Measurements from ENCODE around the gene SLC25A24. TPM values are rescaled to one million over a fixed set of nuclear protein-coding genes. Genes with fewer than 3 reads are reported as not detected.
"Not testable (repeated sequence)": the region's sequence is repeated elsewhere in the genome, so short reads cannot be mapped to it uniquely, and the experiment has no call there.

Gene SLC25A24
- polyA plus RNA-seq, 1 donor: 37.9 TPM

- no peak for DNase-seq
Observed at GRCh38 chr1:108194051-108194450, 6.1 kb downstream of the SLC25A24 start.

- no peak for DNase-seq
Observed at GRCh38 chr1:108193333-108193732, 6.8 kb downstream of the SLC25A24 start.

GRCh38 chr1:108192581-108192980 lies 7.6 kb downstream of the SLC25A24 start:
- DNase-seq: no peak

GRCh38 chr1:108190686-108191416 lies 9.3 kb downstream of the SLC25A24 start:
- DNase-seq: no peak

GRCh38 chr1:108190001-108190634 lies 10.0 kb downstream of the SLC25A24 start:
- DNase-seq: no peak

- no peak for DNase-seq
Observed at GRCh38 chr1:108188801-108189200, 11.3 kb downstream of the SLC25A24 start.

- DNase-seq: no peak
Observed at GRCh38 chr1:108182959-108183700, 17.0 kb downstream of the SLC25A24 start.

GRCh38 chr1:108179018-108179417 lies 21.1 kb downstream of the SLC25A24 start:
- no peak for DNase-seq

GRCh38 chr1:108162409-108162808 lies 37.7 kb downstream of the SLC25A24 start:
- not testable (repeated sequence) for DNase-seq

- not testable (repeated sequence) for DNase-seq
Observed at GRCh38 chr1:108159951-108160350, 40.2 kb downstream of the SLC25A24 start.

GRCh38 chr1:108158893-108159453 lies 41.2 kb downstream of the SLC25A24 start:
- DNase-seq: no peak

GRCh38 chr1:108154314-108154713 lies 45.8 kb downstream of the SLC25A24 start:
- no peak for DNase-seq

GRCh38 chr1:108152782-108153222 lies 47.3 kb downstream of the SLC25A24 start:
- no peak for DNase-seq

GRCh38 chr1:108151548-108151947 lies 48.6 kb downstream of the SLC25A24 start:
- DNase-seq: no peak

GRCh38 chr1:108149796-108150467 lies 50.2 kb downstream of the SLC25A24 start:
- DNase-seq: no peak

- DNase-seq: not testable (repeated sequence)
Observed at GRCh38 chr1:108144569-108144968, 55.6 kb downstream of the SLC25A24 start.

- no peak for DNase-seq
Observed at GRCh38 chr1:108142773-108143394, 57.3 kb downstream of the SLC25A24 start.

- no peak for DNase-seq
Observed at GRCh38 chr1:108142258-108142657, 57.9 kb downstream of the SLC25A24 start.

GRCh38 chr1:108141621-108142020 lies 58.5 kb downstream of the SLC25A24 start:
- DNase-seq: no peak

- no peak for DNase-seq
Observed at GRCh38 chr1:108140936-108141335, 59.2 kb downstream of the SLC25A24 start.

- no peak for DNase-seq
Observed at GRCh38 chr1:108140177-108140576, 60.0 kb downstream of the SLC25A24 start.

GRCh38 chr1:108139555-108139954 lies 60.6 kb downstream of the SLC25A24 start:
- not testable (repeated sequence) for DNase-seq
